ENCODE data around the gene PPP2R2C.

- no peak for TF ChIP-seq CTCF (conservative IDR thresholded peaks at IDR 0.05; ENCODE audit: low read depth in 2 of 2)
- TF ChIP-seq, protein P1, sequence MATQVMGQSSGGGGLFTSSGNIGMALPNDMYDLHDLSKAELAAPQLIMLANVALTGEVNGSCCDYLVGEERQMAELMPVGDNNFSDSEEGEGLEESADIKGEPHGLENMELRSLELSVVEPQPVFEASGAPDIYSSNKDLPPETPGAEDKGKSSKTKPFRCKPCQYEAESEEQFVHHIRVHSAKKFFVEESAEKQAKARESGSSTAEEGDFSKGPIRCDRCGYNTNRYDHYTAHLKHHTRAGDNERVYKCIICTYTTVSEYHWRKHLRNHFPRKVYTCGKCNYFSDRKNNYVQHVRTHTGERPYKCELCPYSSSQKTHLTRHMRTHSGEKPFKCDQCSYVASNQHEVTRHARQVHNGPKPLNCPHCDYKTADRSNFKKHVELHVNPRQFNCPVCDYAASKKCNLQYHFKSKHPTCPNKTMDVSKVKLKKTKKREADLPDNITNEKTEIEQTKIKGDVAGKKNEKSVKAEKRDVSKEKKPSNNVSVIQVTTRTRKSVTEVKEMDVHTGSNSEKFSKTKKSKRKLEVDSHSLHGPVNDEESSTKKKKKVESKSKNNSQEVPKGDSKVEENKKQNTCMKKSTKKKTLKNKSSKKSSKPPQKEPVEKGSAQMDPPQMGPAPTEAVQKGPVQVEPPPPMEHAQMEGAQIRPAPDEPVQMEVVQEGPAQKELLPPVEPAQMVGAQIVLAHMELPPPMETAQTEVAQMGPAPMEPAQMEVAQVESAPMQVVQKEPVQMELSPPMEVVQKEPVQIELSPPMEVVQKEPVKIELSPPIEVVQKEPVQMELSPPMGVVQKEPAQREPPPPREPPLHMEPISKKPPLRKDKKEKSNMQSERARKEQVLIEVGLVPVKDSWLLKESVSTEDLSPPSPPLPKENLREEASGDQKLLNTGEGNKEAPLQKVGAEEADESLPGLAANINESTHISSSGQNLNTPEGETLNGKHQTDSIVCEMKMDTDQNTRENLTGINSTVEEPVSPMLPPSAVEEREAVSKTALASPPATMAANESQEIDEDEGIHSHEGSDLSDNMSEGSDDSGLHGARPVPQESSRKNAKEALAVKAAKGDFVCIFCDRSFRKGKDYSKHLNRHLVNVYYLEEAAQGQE (IDR thresholded peaks at IDR 0.05; ENCODE audit: unreplicated experiment), result no peak
Measured at GRCh38 chr4:6291784-6292297, 180.6 kb downstream of the PPP2R2C start.

All from GM23338 (cell line).